Measurements from ENCODE around the gene BABAM2.

The BABAM2 gene

GRCh38 chr2:28067602-28068001 is 177.1 kb downstream of the BABAM2 start:
- Histone ChIP-seq H4K20me1 (ENCODE audit: insufficient read depth, low read length) (no peaks in the 10 kb centered on the region), H3K36me3 (replicated peaks; ENCODE audit: insufficient read depth, low read length) (no peaks in the 10 kb centered on the region), H3K9me3 (replicated peaks; ENCODE audit: insufficient read depth, low read length) (no peaks in the 10 kb centered on the region), H3K9me2 (replicated peaks; ENCODE audit: insufficient read depth, low read length) (no peaks in the 10 kb centered on the region), H3K79me2 (ENCODE audit: low read length) (no peaks in the 10 kb centered on the region), H3K27me3 (replicated peaks; ENCODE audit: insufficient read depth, low read length) (no peaks in the 10 kb centered on the region), H3K4me2 (ENCODE audit: low read depth, low read length) (no peak overlapping the region), H3K27ac (ENCODE audit: low read length) (no peak overlapping the region), H3F3A (ENCODE audit: insufficient read depth, low read length) (no peaks in the 10 kb centered on the region), H2AFZ (ENCODE audit: low read length) (no peak overlapping the region), H3K9ac (ENCODE audit: low read length) (no peak overlapping the region), H3K4me3 (ENCODE audit: low read length) (no peak overlapping the region), H3K4me1 (ENCODE audit: low read length) (no peaks in the 10 kb centered on the region)
- DNase-seq, result no peak
- TF ChIP-seq EZH2phosphoT487 (IDR thresholded peaks at IDR 0.05; ENCODE audit: low read length) (no peak), CTCF (IDR thresholded peaks at IDR 0.05; ENCODE audit: low read length) (no peak), EZH2 (optimal IDR thresholded peaks at IDR 0.05; ENCODE audit: low read depth, low read length) (no peak)

GRCh38 chr2:28068088-28068487 is 177.6 kb downstream of the BABAM2 start:
- DNase-seq, result no peak
- Histone ChIP-seq H3K9ac (ENCODE audit: low read length) (no peak overlapping the region), H3K4me2 (ENCODE audit: low read depth, low read length) (no peak overlapping the region)

GRCh38 chr2:28068527-28068926 is 178.0 kb downstream of the BABAM2 start:
- Histone ChIP-seq H3K79me2 (ENCODE audit: low read length) (no peaks in the 10 kb centered on the region), H3K27me3 (replicated peaks; ENCODE audit: insufficient read depth, low read length) (no peaks in the 10 kb centered on the region)
- no peak for DNase-seq

More at GRCh38 chr2:28068088-28068487, 177.6 kb downstream of the BABAM2 start:
- no peaks in the 10 kb centered on the region for H4K20me1 ChIP-seq (ENCODE audit: insufficient read depth, low read length)
- H3K27me3 ChIP-seq (replicated peaks; ENCODE audit: insufficient read depth, low read length), result no peaks in the 10 kb centered on the region
- no peaks in the 10 kb centered on the region for H3K9me3 ChIP-seq (replicated peaks; ENCODE audit: insufficient read depth, low read length)
- no peak overlapping the region for H3K4me3 ChIP-seq (ENCODE audit: low read length)
- H2AFZ ChIP-seq (ENCODE audit: low read length), result no peak overlapping the region
- no peak overlapping the region for H3K27ac ChIP-seq (ENCODE audit: low read length)
- H3F3A ChIP-seq (ENCODE audit: insufficient read depth, low read length), result no peaks in the 10 kb centered on the region
- H3K4me1 ChIP-seq (ENCODE audit: low read length), result no peaks in the 10 kb centered on the region
- H3K36me3 ChIP-seq (replicated peaks; ENCODE audit: insufficient read depth, low read length), result no peaks in the 10 kb centered on the region
- no peak for TF ChIP-seq CTCF (IDR thresholded peaks at IDR 0.05; ENCODE audit: low read length)
- TF ChIP-seq EZH2phosphoT487 (IDR thresholded peaks at IDR 0.05; ENCODE audit: low read length), result no peak
- TF ChIP-seq EZH2 (optimal IDR thresholded peaks at IDR 0.05; ENCODE audit: low read depth, low read length), result no peak
- no peaks in the 10 kb centered on the region for H3K9me2 ChIP-seq (replicated peaks; ENCODE audit: insufficient read depth, low read length)
- H3K79me2 ChIP-seq (ENCODE audit: low read length), result no peaks in the 10 kb centered on the region

More at GRCh38 chr2:28068527-28068926, 178.0 kb downstream of the BABAM2 start:
- H3K27ac ChIP-seq (ENCODE audit: low read length), result no peak overlapping the region
- no peak overlapping the region for H3K9ac ChIP-seq (ENCODE audit: low read length)
- TF ChIP-seq CTCF (IDR thresholded peaks at IDR 0.05; ENCODE audit: low read length) (no peak), EZH2phosphoT487 (IDR thresholded peaks at IDR 0.05; ENCODE audit: low read length) (no peak), EZH2 (optimal IDR thresholded peaks at IDR 0.05; ENCODE audit: low read depth, low read length) (no peak)
- H3K4me1 ChIP-seq (ENCODE audit: low read length), result no peaks in the 10 kb centered on the region
- no peaks in the 10 kb centered on the region for H3K9me2 ChIP-seq (replicated peaks; ENCODE audit: insufficient read depth, low read length)
- H3K4me3 ChIP-seq (ENCODE audit: low read length), result no peak overlapping the region
- no peak overlapping the region for H3K4me2 ChIP-seq (ENCODE audit: low read depth, low read length)
- no peaks in the 10 kb centered on the region for H4K20me1 ChIP-seq (ENCODE audit: insufficient read depth, low read length)
- H3K36me3 ChIP-seq (replicated peaks; ENCODE audit: insufficient read depth, low read length), result no peaks in the 10 kb centered on the region
- H2AFZ ChIP-seq (ENCODE audit: low read length), result no peak overlapping the region
- H3K9me3 ChIP-seq (replicated peaks; ENCODE audit: insufficient read depth, low read length), result no peaks in the 10 kb centered on the region
- no peaks in the 10 kb centered on the region for H3F3A ChIP-seq (ENCODE audit: insufficient read depth, low read length)
